HG02840 (cell line): ENCODE measurements around the gene ACSS2.
"Not testable (repeated sequence)": the region's sequence is repeated elsewhere in the genome, so short reads cannot be mapped to it uniquely, and the experiment has no call there.

Source experiments
- ATAC-seq: cut with Tn5 transposase; IDR thresholded peaks from one replicate; pipeline ENCODE4 v1.9.1; 2021; ENCODE audit warnings: mild to moderate bottlenecking, moderate library complexity, moderate number of reproducible peaks; ENCODE audit not compliant: unreplicated experiment, low FRiP score

The ACSS2 gene

GRCh38 chr20:34873583-34874093 lies 2.8 kb upstream of the ACSS2 start:
- no peak for ATAC-seq

DNA sequence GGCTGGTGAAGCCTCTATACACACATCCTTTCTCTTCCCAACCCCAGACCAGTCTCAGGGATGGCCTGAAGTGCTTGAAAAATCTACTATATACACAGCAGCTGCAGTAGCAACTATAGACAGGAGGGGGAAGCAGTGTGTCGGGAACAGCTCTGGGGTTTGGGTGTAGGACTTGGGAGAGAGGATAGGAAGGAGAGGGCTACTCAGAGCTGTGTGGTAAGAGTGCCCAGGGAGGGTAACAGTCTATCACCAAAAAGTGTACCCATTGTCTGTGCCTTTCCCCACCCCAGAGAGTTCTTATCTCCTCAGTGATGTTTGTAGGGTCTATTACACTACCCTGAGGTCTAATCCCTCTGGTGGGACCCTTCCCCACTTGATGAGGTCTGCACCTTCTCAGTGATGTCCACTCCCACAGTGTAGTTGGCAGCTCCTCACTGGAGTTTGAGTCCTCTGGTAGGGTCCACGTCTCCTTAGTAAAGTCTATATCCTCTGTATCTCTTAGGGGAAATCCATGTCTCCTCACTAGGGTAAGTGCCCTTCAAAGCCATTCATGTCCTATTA lies 2.2 kb upstream of the ACSS2 start:
- no peak for ATAC-seq

DNA sequence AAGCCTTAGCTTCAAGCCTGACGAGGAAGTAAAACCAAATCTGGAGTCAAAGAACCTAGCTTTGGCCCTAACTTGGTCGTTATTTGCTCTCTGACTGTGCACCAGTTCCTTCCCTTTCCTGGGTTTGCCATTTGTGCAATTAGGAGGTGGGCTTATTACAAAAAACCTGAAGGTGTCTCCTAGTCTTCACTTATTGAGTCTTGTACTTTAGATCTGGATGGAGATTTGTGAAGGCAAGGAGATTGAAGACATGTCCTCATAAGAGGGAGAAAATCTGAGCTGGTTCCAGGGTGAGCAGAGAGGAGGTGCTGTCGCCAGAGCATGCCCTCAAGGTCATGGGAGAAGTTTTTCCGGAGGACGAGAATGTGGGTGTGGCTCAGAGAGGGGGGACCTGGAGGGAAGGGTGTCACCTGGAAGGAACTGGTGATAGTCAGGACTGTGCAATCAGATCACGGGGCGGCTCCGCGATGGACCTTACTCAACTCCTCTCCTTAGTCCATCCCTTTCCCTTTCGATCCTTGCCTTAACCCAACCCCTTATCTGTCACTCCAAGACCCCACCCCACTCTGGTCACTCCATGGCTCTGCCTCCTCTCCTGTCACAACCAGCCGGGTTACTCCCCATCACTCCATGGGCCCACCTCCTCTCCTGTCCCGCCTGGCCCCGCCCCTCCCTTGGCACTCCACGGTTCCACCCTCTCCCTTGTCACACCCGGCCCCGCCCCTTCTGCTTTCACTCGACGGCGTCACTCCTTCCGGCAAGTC lies 588 bp upstream of the ACSS2 start:
- no peak for ATAC-seq

GRCh38 chr20:34880215-34880850 lies 3.9 kb downstream of the ACSS2 start:
- ATAC-seq, result no peak

GRCh38 chr20:34880971-34881370 lies 4.6 kb downstream of the ACSS2 start:
- ATAC-seq, result not testable (repeated sequence)

DNA sequence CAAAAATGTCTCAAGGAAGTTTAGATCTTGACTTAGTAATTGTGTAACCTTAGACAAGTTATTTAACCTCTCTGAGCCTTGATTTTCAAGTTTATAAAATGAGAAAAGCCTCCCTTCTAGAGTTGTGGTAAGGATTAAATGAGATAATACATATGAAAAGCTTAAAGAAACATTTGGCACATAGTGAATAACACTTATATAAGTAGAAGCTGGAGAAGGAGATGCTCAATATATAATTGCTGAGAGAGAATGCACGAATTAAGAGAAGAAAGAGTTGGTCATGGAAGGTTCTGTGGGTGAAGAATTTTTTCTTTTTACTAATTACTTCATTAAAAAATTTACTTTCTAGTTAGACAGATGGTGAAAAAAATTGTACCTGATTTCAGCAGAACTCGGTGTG lies 5.3 kb downstream of the ACSS2 start:
- no peak for ATAC-seq

- ATAC-seq, result no peak
Measured at GRCh38 chr20:34883087-34883688, 6.8 kb downstream of the ACSS2 start.

DNA sequence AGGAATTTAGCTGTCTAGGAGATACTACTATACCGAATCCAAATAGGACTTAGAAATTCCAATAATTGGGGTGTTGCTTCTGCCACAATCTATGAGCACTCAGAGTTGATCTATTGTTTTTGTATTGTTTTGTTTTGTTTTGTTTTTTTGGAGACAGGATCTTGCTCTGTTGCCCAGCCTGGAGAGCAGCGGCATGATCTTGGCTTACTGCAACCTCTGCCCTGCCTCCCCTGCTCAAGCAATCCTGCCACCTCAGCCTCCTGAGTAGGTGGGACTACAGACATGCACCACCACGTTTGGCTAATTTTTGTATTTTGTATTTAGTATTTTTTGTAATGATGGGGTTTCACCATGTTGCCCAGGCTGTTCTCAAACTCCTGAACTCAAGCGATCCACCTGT lies 7.4 kb downstream of the ACSS2 start:
- no peak for ATAC-seq

DNA sequence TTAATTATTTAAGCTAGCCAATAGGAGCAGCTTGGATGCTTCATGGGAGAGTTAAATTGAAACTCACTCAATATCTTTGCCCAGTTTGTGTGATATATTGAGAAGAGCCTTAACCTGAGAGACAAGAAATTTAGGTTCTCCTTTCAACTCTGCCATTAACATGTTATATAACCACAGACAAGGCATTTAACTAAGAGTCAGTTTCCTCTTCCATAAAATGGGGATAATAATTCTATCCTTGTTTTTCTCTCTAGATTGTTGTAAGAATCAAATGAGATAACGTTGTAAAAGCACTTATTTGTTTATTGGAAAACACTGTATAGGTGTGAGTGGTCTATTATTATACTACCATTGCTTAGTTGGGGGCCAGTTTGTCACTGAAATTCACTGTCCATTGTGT lies 7.8 kb downstream of the ACSS2 start:
- ATAC-seq, result no peak

GRCh38 chr20:34886122-34886521 lies 9.7 kb downstream of the ACSS2 start:
- ATAC-seq, result no peak

DNA sequence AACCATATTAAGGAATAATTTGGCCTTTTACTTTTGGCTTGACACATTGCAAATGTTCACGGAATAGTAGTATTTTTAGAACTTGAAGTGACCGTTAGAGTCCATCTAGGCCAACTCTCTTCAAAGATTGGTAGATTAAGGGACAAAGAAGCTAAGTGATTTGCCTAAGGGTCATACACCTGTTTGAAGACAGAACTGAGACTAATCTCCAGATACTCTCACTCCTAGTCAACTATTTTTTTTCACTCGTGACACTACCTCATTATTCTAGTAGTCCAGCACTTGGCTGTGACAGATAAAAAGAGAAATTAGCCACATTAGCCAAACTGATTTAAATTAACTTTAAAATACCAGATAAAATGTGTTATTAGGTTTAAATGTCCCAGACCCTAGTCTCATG lies 10.6 kb downstream of the ACSS2 start:
- ATAC-seq, result no peak

- no peak for ATAC-seq
Measured at GRCh38 chr20:34888468-34888867, 12.1 kb downstream of the ACSS2 start.

DNA sequence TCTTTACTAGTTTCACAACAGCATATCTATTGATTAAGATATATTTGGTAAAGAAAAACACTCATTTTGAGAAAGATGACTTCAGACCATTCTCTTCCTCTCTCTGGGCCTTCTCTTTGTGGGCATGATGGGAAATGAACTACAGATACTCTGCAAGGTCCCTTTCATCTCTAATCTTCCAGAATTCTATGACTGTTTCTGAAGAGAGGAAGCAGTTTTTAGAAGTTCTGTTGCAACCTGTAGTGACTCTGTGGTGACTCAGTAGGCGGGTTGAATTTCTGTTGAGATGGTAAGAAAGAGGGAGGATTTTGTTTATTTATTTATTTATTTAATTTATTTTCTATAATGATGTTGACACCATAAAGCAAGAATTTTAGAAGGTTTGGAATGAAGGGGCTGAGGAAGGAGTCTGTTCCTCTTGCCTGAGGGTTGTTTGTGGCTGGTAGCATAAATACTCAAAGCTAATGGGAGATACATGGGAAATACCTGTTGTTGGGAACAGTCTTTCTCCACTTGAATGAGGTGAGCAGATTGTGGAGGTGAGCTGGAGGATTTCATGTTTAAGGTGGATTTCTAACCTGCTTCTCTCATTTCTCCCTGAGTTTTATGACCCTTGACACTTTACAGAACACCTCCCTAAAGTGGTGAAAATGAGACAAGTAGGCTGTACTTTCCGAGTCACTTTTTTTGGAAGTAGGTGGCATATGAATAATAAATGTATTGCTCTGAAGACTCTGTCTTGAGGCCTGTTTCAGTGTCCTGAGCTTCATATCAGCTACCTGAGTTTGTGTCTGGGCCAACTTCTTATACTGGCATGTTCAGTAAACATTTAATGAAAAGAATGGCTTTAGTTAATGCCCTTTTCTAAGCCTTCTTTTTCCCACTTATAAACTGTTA lies 15.0 kb downstream of the ACSS2 start:
- no peak for ATAC-seq

GRCh38 chr20:34892671-34893070 lies 16.3 kb downstream of the ACSS2 start:
- no peak for ATAC-seq

DNA sequence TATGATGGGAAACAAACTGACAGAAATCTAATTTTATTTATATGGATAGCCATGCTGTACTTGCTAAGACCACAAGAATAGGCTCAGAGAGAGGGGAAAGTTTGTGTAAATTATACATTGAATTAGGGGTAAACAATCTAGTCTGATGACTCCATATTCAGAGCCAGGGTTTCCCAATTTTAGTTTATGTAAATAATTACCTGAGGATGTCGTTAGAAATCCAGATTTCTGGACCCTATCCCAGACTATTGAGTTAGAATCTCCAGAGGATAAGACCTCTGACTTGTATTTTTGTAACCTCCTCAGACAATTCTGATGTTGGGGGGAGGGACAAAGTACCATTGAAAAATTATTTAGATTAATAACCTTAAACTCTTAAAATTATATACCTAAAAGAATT lies 18.3 kb downstream of the ACSS2 start:
- ATAC-seq, result no peak

DNA sequence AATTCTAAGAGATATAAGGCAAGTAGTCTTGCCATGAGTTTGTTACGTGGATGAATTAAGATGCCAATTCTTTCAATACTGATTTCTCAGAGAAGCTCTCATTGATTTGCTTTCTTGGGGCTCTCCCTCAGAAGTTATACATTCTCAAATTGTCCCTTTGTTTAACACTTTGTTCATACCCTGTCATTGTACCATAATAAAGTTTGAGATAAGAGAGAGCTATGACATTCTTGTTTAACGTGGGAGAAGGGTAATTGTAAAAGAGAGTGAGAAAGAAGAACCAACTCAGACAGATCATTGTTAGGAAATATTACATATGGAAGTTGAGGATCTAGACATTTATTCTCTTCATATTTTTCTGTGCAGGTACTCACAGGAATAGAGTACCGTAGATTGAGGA lies 19.1 kb downstream of the ACSS2 start:
- no peak for ATAC-seq

GRCh38 chr20:34896086-34896621 lies 19.7 kb downstream of the ACSS2 start:
- ATAC-seq, result no peak

- not testable (repeated sequence) for ATAC-seq
Measured at GRCh38 chr20:34898129-34898528, 21.7 kb downstream of the ACSS2 start.

DNA sequence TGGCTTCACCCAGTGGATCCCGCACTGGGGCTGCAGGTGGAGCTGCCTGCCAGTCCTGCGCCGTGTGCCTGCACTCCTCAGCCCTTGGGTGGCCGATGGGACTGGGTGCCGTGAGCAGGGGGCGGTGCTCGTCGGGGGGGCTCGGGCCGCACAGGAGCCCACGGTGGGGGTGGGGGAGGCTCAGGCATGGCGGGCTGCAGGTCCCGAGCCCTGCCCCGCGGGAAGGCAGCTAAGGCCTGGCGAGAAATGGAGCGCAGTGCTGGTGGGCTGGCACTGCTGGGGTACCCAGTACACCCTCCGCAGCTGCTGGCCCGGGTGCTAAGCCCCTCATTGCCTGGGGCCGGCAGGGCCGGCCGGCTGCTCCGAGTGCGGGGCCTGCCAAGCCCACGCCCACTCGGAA lies 22.3 kb downstream of the ACSS2 start:
- not testable (repeated sequence) for ATAC-seq

GRCh38 chr20:34904202-34904621 lies 27.8 kb downstream of the ACSS2 start:
- no peak for ATAC-seq
